ENCODE results near the gene MCRIP2. TPM values are rescaled to one million over a fixed set of nuclear protein-coding genes. Genes with fewer than 3 reads are reported as not detected.

MCRIP2 gene
- total RNA-seq, 1 experiment from 2014 or later: 56.3 TPM

DNA sequence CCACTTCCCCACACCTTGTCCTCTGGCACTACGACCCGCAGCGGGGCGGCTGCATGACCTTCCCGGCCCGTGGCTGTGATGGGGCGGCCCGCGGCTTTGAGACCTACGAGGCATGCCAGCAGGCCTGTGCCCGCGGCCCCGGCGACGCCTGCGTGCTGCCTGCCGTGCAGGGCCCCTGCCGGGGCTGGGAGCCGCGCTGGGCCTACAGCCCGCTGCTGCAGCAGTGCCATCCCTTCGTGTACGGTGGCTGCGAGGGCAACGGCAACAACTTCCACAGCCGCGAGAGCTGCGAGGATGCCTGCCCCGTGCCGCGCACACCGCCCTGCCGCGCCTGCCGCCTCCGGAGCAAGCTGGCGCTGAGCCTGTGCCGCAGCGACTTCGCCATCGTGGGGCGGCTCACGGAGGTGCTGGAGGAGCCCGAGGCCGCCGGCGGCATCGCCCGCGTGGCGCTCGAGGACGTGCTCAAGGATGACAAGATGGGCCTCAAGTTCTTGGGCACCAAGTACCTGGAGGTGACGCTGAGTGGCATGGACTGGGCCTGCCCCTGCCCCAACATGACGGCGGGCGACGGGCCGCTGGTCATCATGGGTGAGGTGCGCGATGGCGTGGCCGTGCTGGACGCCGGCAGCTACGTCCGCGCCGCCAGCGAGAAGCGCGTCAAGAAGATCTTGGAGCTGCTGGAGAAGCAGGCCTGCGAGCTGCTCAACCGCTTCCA lies 8.1 kb upstream of the MCRIP2 start:
- Mint-ChIP-seq H3K9me3 (ENCODE audit: low read depth, unreplicated experiment) (no peaks in the 10 kb centered on the region), H3K36me3 (ENCODE audit: insufficient read depth, unreplicated experiment) (peaks cover 87% of the 10 kb centered on the region), H3K27ac (ENCODE audit: unreplicated experiment) (no peak overlapping the region), H3K27me3 (ENCODE audit: unreplicated experiment) (no peaks in the 10 kb centered on the region), H3K4me1 (ENCODE audit: low read depth, unreplicated experiment) (peaks cover 8% of the 10 kb centered on the region), H3K4me3 (ENCODE audit: low read depth, unreplicated experiment) (no peak overlapping the region)
- DNase-seq: no peak
- TF ChIP-seq, protein P1, sequence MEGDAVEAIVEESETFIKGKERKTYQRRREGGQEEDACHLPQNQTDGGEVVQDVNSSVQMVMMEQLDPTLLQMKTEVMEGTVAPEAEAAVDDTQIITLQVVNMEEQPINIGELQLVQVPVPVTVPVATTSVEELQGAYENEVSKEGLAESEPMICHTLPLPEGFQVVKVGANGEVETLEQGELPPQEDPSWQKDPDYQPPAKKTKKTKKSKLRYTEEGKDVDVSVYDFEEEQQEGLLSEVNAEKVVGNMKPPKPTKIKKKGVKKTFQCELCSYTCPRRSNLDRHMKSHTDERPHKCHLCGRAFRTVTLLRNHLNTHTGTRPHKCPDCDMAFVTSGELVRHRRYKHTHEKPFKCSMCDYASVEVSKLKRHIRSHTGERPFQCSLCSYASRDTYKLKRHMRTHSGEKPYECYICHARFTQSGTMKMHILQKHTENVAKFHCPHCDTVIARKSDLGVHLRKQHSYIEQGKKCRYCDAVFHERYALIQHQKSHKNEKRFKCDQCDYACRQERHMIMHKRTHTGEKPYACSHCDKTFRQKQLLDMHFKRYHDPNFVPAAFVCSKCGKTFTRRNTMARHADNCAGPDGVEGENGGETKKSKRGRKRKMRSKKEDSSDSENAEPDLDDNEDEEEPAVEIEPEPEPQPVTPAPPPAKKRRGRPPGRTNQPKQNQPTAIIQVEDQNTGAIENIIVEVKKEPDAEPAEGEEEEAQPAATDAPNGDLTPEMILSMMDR (IDR thresholded peaks at IDR 0.05; ENCODE audit: unreplicated experiment): no peak
- CTCF ChIA-PET: no interaction called here
- intact Hi-C loops (cut with micrococcal nuclease; ENCODE audit: unreplicated experiment): loop anchor here (10.0 kb wide), 1 partner anchor 109 kb away; the partner anchor contains the start of gene CAPN15
- BruUV-seq (replicated peaks): no TSS peak

DNA sequence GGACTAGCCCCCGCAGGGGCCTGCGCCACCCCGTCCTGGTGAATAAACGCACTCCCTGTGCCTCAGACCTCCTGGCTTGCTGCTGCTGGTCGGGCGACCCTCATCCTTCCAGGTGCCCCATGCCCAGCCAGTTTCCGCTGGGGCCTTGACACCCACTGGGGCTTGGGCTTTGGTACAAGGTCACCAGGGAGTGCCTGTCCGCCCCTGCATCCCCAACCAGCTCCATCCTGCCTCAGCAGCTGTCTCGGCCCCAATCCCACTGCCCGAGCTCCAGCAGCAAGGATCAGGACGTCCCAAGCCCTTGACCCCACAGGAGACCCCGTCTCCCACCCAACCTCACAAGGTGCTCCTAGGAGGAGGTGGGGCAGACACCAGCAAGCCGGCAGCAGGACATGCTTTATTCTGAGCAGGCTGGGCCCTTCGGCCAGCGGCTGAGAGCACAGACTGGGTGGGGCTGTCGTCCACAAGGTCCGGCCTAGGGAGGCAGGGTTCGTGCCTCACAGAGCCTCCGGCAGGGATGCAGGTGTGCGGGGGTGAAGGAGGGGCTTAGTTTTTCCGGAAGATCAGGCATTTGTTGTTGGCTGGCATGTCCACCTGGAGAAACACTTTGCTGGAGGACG lies 7.5 kb upstream of the MCRIP2 start:
- H3K36me3 Mint-ChIP-seq (ENCODE audit: insufficient read depth, unreplicated experiment): peaks cover 81% of the 10 kb centered on the region
- no peak overlapping the region for H3K27ac Mint-ChIP-seq (ENCODE audit: unreplicated experiment)
- no peak for DNase-seq
- TF ChIP-seq, protein P1 (IDR thresholded peaks at IDR 0.05; ENCODE audit: unreplicated experiment): no peak
- H3K9me3 Mint-ChIP-seq (ENCODE audit: low read depth, unreplicated experiment): no peaks in the 10 kb centered on the region
- CTCF ChIA-PET: no interaction called here
- intact Hi-C loops (cut with micrococcal nuclease; ENCODE audit: unreplicated experiment): loop anchor here (10.0 kb wide), 1 partner anchor 109 kb away; the partner anchor contains the start of gene CAPN15
- no peaks in the 10 kb centered on the region for H3K27me3 Mint-ChIP-seq (ENCODE audit: unreplicated experiment)
- H3K4me3 Mint-ChIP-seq (ENCODE audit: low read depth, unreplicated experiment): peak overlapping the region; percentile 87
- H3K4me1 Mint-ChIP-seq (ENCODE audit: low read depth, unreplicated experiment): peaks cover 8% of the 10 kb centered on the region
- BruUV-seq (replicated peaks): no TSS peak

DNA sequence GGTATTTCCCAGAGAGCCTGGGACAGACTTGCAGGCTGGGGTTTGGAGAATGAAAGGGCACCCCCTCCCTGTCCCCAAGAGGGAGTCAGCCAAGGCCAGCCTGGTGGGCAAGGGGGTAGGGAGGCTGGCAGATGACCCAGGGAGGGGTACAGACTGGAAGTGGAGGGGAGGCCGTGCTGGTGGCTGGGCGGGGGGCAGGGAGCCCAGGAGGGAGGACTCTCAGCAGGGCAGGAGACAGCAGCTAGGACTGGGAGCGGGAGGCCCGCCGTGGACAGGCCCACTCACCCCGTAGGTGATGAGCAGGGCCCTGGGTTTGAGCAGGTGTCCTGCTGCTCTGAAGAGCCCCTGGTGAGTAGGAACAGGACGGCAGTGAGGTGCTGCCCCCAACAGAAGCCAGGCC lies 6.6 kb upstream of the MCRIP2 start:
- Mint-ChIP-seq H3K27ac (ENCODE audit: unreplicated experiment) (no peak overlapping the region), H3K36me3 (ENCODE audit: insufficient read depth, unreplicated experiment) (peaks cover 73% of the 10 kb centered on the region), H3K9me3 (ENCODE audit: low read depth, unreplicated experiment) (no peaks in the 10 kb centered on the region), H3K27me3 (ENCODE audit: unreplicated experiment) (no peaks in the 10 kb centered on the region), H3K4me1 (ENCODE audit: low read depth, unreplicated experiment) (peaks cover 8% of the 10 kb centered on the region), H3K4me3 (ENCODE audit: low read depth, unreplicated experiment) (peak overlapping the region; percentile 87)
- TF ChIP-seq, protein P1 (IDR thresholded peaks at IDR 0.05; ENCODE audit: unreplicated experiment): no peak
- intact Hi-C loops (cut with micrococcal nuclease; ENCODE audit: unreplicated experiment): loop anchor here (10.0 kb wide), 1 partner anchor 110 kb away; the partner anchor contains the start of gene CAPN15
- DNase-seq: no peak
- BruUV-seq (replicated peaks): no TSS peak
- CTCF ChIA-PET: no interaction called here

DNA sequence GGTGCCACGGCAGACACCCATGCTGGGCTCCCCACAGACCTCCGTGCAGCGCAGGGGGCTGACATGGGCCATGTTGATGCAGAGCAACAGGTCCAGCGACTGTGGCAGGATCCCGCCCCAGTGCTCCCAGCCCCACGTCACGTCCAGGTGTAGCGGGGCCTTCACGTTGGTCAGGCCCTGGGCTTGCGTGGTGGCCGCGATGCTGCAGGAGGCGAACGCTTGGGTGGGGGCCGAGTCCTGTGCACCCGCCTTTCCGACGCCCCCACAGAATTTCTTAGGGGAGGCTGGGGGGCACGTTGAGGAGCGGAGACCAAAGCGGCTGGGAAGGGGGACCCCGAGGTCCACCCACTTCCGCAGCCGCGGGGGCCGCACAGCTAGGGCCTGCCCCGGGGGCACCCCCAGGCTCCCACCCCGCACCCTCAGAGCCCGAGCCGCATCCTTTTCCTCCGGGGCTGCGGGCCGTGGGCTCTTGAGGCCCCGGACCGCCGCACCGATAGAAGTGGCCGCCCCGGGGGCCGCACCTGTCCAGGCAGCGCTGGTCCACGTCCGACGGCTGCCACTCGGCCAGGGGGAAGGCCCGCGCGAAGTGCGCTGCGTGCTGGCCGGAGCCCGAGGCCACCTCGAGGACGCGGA lies 5.9 kb upstream of the MCRIP2 start:
- peaks cover 8% of the 10 kb centered on the region for H3K4me1 Mint-ChIP-seq (ENCODE audit: low read depth, unreplicated experiment)
- no TSS peak for BruUV-seq (replicated peaks)
- CTCF ChIA-PET: interaction anchor here (1.6 to 1.7 kb wide), 2 partner anchors 12 to 42 kb away, joined by 6 to 8 read pairs; no protein-coding TSS in a partner anchor
- H3K9me3 Mint-ChIP-seq (ENCODE audit: low read depth, unreplicated experiment): no peaks in the 10 kb centered on the region
- TF ChIP-seq, protein P1 (IDR thresholded peaks at IDR 0.05; ENCODE audit: unreplicated experiment): no peak
- intact Hi-C loops (cut with micrococcal nuclease; ENCODE audit: unreplicated experiment): loop anchor here (2.0 to 10.0 kb wide), 2 partner anchors 43 to 111 kb away; partner anchors contain the start of gene CAPN15
- H3K27ac Mint-ChIP-seq (ENCODE audit: unreplicated experiment): peak overlapping the region; percentile 91
- peaks cover 72% of the 10 kb centered on the region for H3K36me3 Mint-ChIP-seq (ENCODE audit: insufficient read depth, unreplicated experiment)
- H3K4me3 Mint-ChIP-seq (ENCODE audit: low read depth, unreplicated experiment): peak overlapping the region; percentile 87
- no peaks in the 10 kb centered on the region for H3K27me3 Mint-ChIP-seq (ENCODE audit: unreplicated experiment)
- no peak for DNase-seq
